ENCODE results near the gene DOCK4. TPM values are rescaled to one million over a fixed set of nuclear protein-coding genes. Genes with fewer than 3 reads are reported as not detected.

Gene DOCK4
- total RNA-seq, 4 donors from 2014 or later = 12.7 to 28.4 (median 19.5) TPM

- Histone ChIP-seq H3K9me3 (no peaks in the 10 kb centered on the region), H3K4me1 (no peaks in the 10 kb centered on the region), H3K4me3 (no peak overlapping the region), H3K27ac (no peak overlapping the region), H3K27me3 (no peaks in the 10 kb centered on the region), H3K36me3 (no peaks in the 10 kb centered on the region)
- TF ChIP-seq CTCF (IDR thresholded peaks at IDR 0.05) = no peak
- TF ChIP-seq EP300 (IDR thresholded peaks at IDR 0.05; ENCODE audit: low read depth) = no peak
- TF ChIP-seq POLR2A (IDR thresholded peaks at IDR 0.05) = no peak
- TF ChIP-seq POLR2AphosphoS5 (IDR thresholded peaks at IDR 0.05) = no peak
- intact Hi-C loops (cut with DNase I; ENCODE audit: low total_unique reads) (no loop called here), in situ Hi-C loops (cut with MboI; ENCODE audit: low pct_ligation_motif_present in 1 of 4, low pct_unique_long_range_greater_than_20kb in 1 of 4, low sequenced_read_pairs in 3 of 4) (loop anchor here (25.0 kb wide), 4 partner anchors 102 to 752 kb away; no protein-coding TSS in a partner anchor)
- WGBS, 2 donors (ENCODE audit: low coverage in 1 of 2) = 77 to 81% methylated on average over 3 to 8 of the region's 8 CpGs
- no peak for DNase-seq
These were observed 446.2 kb downstream of the DOCK4 start for GRCh38 chr7:111760043-111760442.

DNA sequence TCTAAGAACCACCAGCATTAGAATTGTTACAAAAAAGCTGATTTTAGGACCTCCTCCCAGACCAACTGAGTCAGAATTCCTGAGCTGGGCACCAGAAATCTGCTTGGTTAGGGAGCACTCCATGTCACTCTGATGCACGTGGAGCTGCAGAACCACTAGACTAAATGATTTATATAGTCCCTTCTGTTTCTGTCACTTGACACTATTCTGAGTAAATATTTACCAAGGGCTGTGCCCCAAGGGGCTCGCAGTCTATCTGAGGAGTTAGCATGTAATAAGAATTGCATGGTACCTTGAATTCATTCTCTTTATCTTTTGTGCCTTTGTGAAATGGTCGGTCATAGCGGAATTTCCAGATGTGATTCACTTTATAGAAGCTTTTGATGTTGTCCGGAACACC is 447.9 kb downstream of the DOCK4 start:
- in situ Hi-C loops (cut with MboI; ENCODE audit: low pct_ligation_motif_present in 1 of 4, low pct_unique_long_range_greater_than_20kb in 1 of 4, low sequenced_read_pairs in 3 of 4) (loop anchor here (25.0 kb wide), 4 partner anchors 104 to 754 kb away; no protein-coding TSS in a partner anchor), intact Hi-C loops (cut with DNase I; ENCODE audit: low total_unique reads) (no loop called here)
- no peaks in the 10 kb centered on the region for H3K36me3 ChIP-seq
- no peak overlapping the region for H3K4me3 ChIP-seq
- H3K9me3 ChIP-seq = no peaks in the 10 kb centered on the region
- no peaks in the 10 kb centered on the region for H3K27me3 ChIP-seq
- no peak for TF ChIP-seq CTCF (IDR thresholded peaks at IDR 0.05)
- TF ChIP-seq EP300 (IDR thresholded peaks at IDR 0.05; ENCODE audit: low read depth) = no peak
- no peak for TF ChIP-seq POLR2AphosphoS5 (IDR thresholded peaks at IDR 0.05)
- TF ChIP-seq POLR2A (IDR thresholded peaks at IDR 0.05) = no peak
- DNase-seq = no peak
- WGBS, 2 donors (ENCODE audit: low coverage in 1 of 2) = 44 to 56% methylated on average over 5 of the region's 5 CpGs
- no peaks in the 10 kb centered on the region for H3K4me1 ChIP-seq
- H3K27ac ChIP-seq = no peak overlapping the region

DNA sequence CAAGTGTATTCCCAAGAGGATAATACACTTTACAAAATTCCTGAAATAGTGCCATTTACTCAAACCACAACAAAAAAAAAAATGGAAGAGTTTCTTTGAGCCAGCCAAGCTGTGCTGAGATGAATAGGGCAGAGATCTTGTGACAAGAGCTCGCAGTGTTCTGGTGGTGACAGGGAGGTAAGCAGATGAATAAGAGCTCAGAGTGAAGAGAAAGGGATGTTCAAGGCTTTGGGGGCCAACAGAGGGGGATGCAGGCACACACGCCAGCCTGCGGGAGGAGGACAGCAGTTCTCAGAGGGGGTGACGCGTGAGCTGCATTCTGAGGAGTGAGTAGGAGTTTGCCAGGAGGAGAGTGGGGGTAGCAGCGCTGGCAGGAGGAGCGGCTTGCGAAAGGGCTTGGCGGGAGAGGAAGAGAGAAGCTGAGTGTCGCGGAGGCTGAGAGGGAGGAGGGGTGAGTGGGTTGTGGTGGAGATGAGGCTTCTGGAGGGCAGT is 449.5 kb downstream of the DOCK4 start:
- Histone ChIP-seq H3K9me3 (no peaks in the 10 kb centered on the region), H3K27me3 (no peaks in the 10 kb centered on the region), H3K4me3 (no peak overlapping the region), H3K4me1 (no peaks in the 10 kb centered on the region), H3K36me3 (no peaks in the 10 kb centered on the region), H3K27ac (no peak overlapping the region)
- in situ Hi-C loops (cut with MboI; ENCODE audit: low pct_ligation_motif_present in 1 of 4, low pct_unique_long_range_greater_than_20kb in 1 of 4, low sequenced_read_pairs in 3 of 4) (loop anchor here (25.0 kb wide), 4 partner anchors 106 to 756 kb away; no protein-coding TSS in a partner anchor), intact Hi-C loops (cut with DNase I; ENCODE audit: low total_unique reads) (no loop called here)
- DNase-seq = peak; percentile 11
- 64 to 75% methylated on average over 7 to 11 of the region's 11 CpGs for WGBS, 2 donors (ENCODE audit: low coverage in 1 of 2)
- TF ChIP-seq EP300 (IDR thresholded peaks at IDR 0.05; ENCODE audit: low read depth) (no peak), POLR2A (IDR thresholded peaks at IDR 0.05) (no peak), POLR2AphosphoS5 (IDR thresholded peaks at IDR 0.05) (no peak), CTCF (IDR thresholded peaks at IDR 0.05) (no peak)

DNA sequence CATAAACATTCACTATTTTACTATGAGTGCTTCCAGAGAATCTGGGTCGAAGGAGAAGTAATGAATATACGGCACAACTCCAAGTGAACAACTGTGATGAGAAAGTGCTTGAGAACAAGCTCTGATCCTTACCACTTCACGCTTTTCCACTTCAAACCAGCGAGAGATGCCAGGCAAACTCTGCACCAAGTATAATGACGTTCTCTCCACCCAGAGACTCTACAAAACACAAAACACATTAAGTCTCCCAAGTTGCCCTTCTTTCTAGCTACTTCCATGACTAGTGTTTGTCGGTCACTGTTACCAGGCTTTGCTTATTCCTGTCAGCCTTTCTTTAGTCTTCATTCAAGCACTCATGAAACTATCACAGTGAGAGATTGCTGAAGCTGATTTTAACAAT is 450.8 kb downstream of the DOCK4 start:
- no peak for DNase-seq
- H3K36me3 ChIP-seq = no peaks in the 10 kb centered on the region
- no peak overlapping the region for H3K4me3 ChIP-seq
- H3K9me3 ChIP-seq = no peaks in the 10 kb centered on the region
- H3K4me1 ChIP-seq = no peaks in the 10 kb centered on the region
- no peak for TF ChIP-seq POLR2AphosphoS5 (IDR thresholded peaks at IDR 0.05)
- no peak overlapping the region for H3K27ac ChIP-seq
- WGBS, 2 donors (ENCODE audit: low coverage in 1 of 2) = 89 to 95% methylated on average over 6 of the region's 6 CpGs
- intact Hi-C loops (cut with DNase I; ENCODE audit: low total_unique reads) (no loop called here), in situ Hi-C loops (cut with MboI; ENCODE audit: low pct_ligation_motif_present in 1 of 4, low pct_unique_long_range_greater_than_20kb in 1 of 4, low sequenced_read_pairs in 3 of 4) (loop anchor here (25.0 kb wide), 4 partner anchors 107 to 757 kb away; no protein-coding TSS in a partner anchor)
- H3K27me3 ChIP-seq = no peaks in the 10 kb centered on the region

DNA sequence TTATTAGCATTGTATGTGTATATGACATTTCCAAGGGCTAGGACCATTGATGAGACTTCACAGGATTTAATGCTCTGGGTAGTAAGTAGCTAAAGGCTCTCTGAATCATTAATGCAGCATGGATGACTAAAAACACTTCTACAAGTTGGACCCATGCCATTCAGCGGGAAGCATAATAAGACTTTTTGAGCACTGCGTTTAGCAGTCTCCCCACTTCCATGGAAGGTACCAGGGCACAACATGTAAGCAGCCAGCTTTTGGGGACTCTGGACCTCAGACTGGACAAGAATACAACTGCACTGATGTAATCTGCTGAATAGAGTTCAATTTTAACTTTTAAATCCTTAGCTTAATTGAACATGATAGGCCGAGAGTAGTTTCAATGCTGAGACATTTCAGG is 452.2 kb downstream of the DOCK4 start:
- H3K4me1 ChIP-seq = no peaks in the 10 kb centered on the region
- H3K27me3 ChIP-seq = no peaks in the 10 kb centered on the region
- in situ Hi-C loops (cut with MboI; ENCODE audit: low pct_ligation_motif_present in 1 of 4, low pct_unique_long_range_greater_than_20kb in 1 of 4, low sequenced_read_pairs in 3 of 4) (loop anchor here (25.0 kb wide), 4 partner anchors 108 to 758 kb away; no protein-coding TSS in a partner anchor), intact Hi-C loops (cut with DNase I; ENCODE audit: low total_unique reads) (no loop called here)
- WGBS, 2 donors (ENCODE audit: low coverage in 1 of 2) = 62 to 85% methylated on average over 2 to 3 of the region's 3 CpGs
- H3K27ac ChIP-seq = no peak overlapping the region
- no peak for DNase-seq
- no peaks in the 10 kb centered on the region for H3K36me3 ChIP-seq
- H3K9me3 ChIP-seq = no peaks in the 10 kb centered on the region
- no peak overlapping the region for H3K4me3 ChIP-seq
- TF ChIP-seq CTCF (IDR thresholded peaks at IDR 0.05) (no peak), POLR2AphosphoS5 (IDR thresholded peaks at IDR 0.05) (no peak), POLR2A (IDR thresholded peaks at IDR 0.05) (no peak), EP300 (IDR thresholded peaks at IDR 0.05; ENCODE audit: low read depth) (no peak)
